OCI-LY3 (cell line): Measurements from ENCODE around the gene RIN1.

Experiments
- EZH2phosphoT487 ChIP-seq: fragments of 200-600 bp; shearing (Covaris generic); IDR thresholded peaks from 2 replicates; pipeline ENCODE4 v1.6.1; 2018; ENCODE audit warnings: antibody characterized with exemption, mixed run types, low read depth
- TF ChIP-seq, protein P1 (sequence below): fragments of 200-600, 300-600 bp; sonication (generic); IDR thresholded peaks from 2 replicates; pipeline ENCODE4 v1.5.1; 2014; ENCODE audit warnings: antibody characterized with exemption, low read length, low read depth

- TF ChIP-seq, protein P1, sequence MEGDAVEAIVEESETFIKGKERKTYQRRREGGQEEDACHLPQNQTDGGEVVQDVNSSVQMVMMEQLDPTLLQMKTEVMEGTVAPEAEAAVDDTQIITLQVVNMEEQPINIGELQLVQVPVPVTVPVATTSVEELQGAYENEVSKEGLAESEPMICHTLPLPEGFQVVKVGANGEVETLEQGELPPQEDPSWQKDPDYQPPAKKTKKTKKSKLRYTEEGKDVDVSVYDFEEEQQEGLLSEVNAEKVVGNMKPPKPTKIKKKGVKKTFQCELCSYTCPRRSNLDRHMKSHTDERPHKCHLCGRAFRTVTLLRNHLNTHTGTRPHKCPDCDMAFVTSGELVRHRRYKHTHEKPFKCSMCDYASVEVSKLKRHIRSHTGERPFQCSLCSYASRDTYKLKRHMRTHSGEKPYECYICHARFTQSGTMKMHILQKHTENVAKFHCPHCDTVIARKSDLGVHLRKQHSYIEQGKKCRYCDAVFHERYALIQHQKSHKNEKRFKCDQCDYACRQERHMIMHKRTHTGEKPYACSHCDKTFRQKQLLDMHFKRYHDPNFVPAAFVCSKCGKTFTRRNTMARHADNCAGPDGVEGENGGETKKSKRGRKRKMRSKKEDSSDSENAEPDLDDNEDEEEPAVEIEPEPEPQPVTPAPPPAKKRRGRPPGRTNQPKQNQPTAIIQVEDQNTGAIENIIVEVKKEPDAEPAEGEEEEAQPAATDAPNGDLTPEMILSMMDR = no peak
- no peak for TF ChIP-seq EZH2phosphoT487
Measured at GRCh38 chr11:66333896-66334604, 2.2 kb downstream of the RIN1 start.
